GM19240 (cell line): ENCODE measurements around the gene TTC28.
"Not testable (repeated sequence)": the region's sequence is repeated elsewhere in the genome, so short reads cannot be mapped to it uniquely, and the experiment has no call there.

Experiments
- DNase-seq: peaks from one replicate; pipeline ENCODE4 v3.0.0; 2011; ENCODE audit warnings: low spot score; ENCODE audit not compliant: insufficient read length

Gene TTC28

GRCh38 chr22:28237112-28237511 lies 442.5 kb downstream of the TTC28 start:
- no peak for DNase-seq

GRCh38 chr22:28232204-28232603 lies 447.4 kb downstream of the TTC28 start:
- no peak for DNase-seq

GRCh38 chr22:28231441-28231840 lies 448.2 kb downstream of the TTC28 start:
- no peak for DNase-seq

GRCh38 chr22:28230671-28231070 lies 449.0 kb downstream of the TTC28 start:
- no peak for DNase-seq

GRCh38 chr22:28229566-28230485 lies 449.8 kb downstream of the TTC28 start:
- DNase-seq, result no peak

- no peak for DNase-seq
These were observed 455.8 kb downstream of the TTC28 start for GRCh38 chr22:28223826-28224225.

- DNase-seq, result no peak
These were observed 456.5 kb downstream of the TTC28 start for GRCh38 chr22:28222976-28223745.

GRCh38 chr22:28222571-28222970 lies 457.1 kb downstream of the TTC28 start:
- no peak for DNase-seq

GRCh38 chr22:28222052-28222451 lies 457.6 kb downstream of the TTC28 start:
- no peak for DNase-seq

- no peak for DNase-seq
These were observed 458.8 kb downstream of the TTC28 start for GRCh38 chr22:28220626-28221363.

GRCh38 chr22:28217277-28217676 lies 462.4 kb downstream of the TTC28 start:
- DNase-seq, result no peak

GRCh38 chr22:28214750-28215149 lies 464.9 kb downstream of the TTC28 start:
- not testable (repeated sequence) for DNase-seq

- not testable (repeated sequence) for DNase-seq
These were observed 470.2 kb downstream of the TTC28 start for GRCh38 chr22:28209457-28209856.

GRCh38 chr22:28208787-28209186 lies 470.9 kb downstream of the TTC28 start:
- no peak for DNase-seq

GRCh38 chr22:28208036-28208435 lies 471.6 kb downstream of the TTC28 start:
- DNase-seq, result no peak

GRCh38 chr22:28207281-28208030 lies 472.2 kb downstream of the TTC28 start:
- DNase-seq, result no peak

- DNase-seq, result no peak
These were observed 473.7 kb downstream of the TTC28 start for GRCh38 chr22:28205926-28206325.

GRCh38 chr22:28204382-28204781 lies 475.3 kb downstream of the TTC28 start:
- DNase-seq, result no peak

- no peak for DNase-seq
These were observed 476.4 kb downstream of the TTC28 start for GRCh38 chr22:28203286-28203685.

- DNase-seq, result no peak
These were observed 480.9 kb downstream of the TTC28 start for GRCh38 chr22:28198692-28199091.

GRCh38 chr22:28191571-28191970 lies 488.1 kb downstream of the TTC28 start:
- DNase-seq, result not testable (repeated sequence)
